Ascending aorta (tissue), 2 donors: ENCODE results near the gene WDR11. TPM values are rescaled to one million over a fixed set of nuclear protein-coding genes. Genes with fewer than 3 reads are reported as not detected.

Experiments
- DNase-seq, 2 donors: peaks; one replicate each; pipeline ENCODE4 v3.0.0-alpha.2; 2019; ENCODE audit warnings: low spot score in 2 of 2
- H3K27ac ChIP-seq, 2 donors: fragments of 200-600 bp; sonication (generic); one replicate each; pipeline ENCODE4 v1.5.1; 2016 to 2017; ENCODE audit warnings: mild to moderate bottlenecking in 1 of 2
- H3K27me3 ChIP-seq: fragments of 200-600 bp; sonication (generic); one replicate; pipeline ENCODE4 v1.5.1; 2017
- H3K36me3 ChIP-seq, 2 donors: fragments of 200-600 bp; sonication (generic); one replicate each; pipeline ENCODE4 v1.5.1; 2016
- H3K4me1 ChIP-seq, 2 donors: fragments of 200-600 bp; sonication (generic); one replicate each; pipeline ENCODE4 v1.5.1; 2016 to 2017; ENCODE audit warnings: mild to moderate bottlenecking in 1 of 2
- H3K4me3 ChIP-seq, 2 donors: fragments of 200-600 bp; sonication (generic); one replicate each; pipeline ENCODE4 v1.5.1; 2016 to 2017; ENCODE audit warnings: mild to moderate bottlenecking in 1 of 2
- H3K9me3 ChIP-seq, 2 donors: fragments of 200-600 bp; sonication (generic); one replicate each; pipeline ENCODE4 v1.5.1; 2016
- CTCF ChIP-seq, 3 experiments: fragments of 200-600 bp in 2 of 3; fragments of 450-650 bp in 1 of 3; sonication (generic) in 2 of 3; IDR thresholded peaks; one replicate each; pipeline ENCODE4 v1.5.1; 2016 to 2019; ENCODE audit warnings: antibody characterized with exemption in 3 of 3, mild to moderate bottlenecking in 1 of 3, moderate library complexity in 1 of 3
- intact Hi-C: fragments of 100-400 bp; cut with DNase I; formaldehyde crosslinking; loops from one replicate; pipeline ENCODE4 v1.15.1; 2023
- total RNA-seq: library from RNA; depleted of rRNA; stranded (reverse); fragments of >200 nt; gene quantifications from one replicate; pipeline ENCODE4 v1.1.0, GENCODE V29; 2016

WDR11 gene
- total RNA-seq, 1 donor from 2014 or later, result 10.2 TPM

GRCh38 chr10:120833222-120833928, 17.8 kb upstream of the WDR11 start:
- no peak for DNase-seq
- Histone ChIP-seq H3K9me3 (no peaks in the 10 kb centered on the region), H3K4me3 (no peak overlapping the region), H3K4me1 (no peaks in the 10 kb centered on the region), H3K27ac (no peak overlapping the region), H3K36me3 (no peaks in the 10 kb centered on the region), H3K27me3 (no peaks in the 10 kb centered on the region)
- intact Hi-C loops, result no loop called here
- TF ChIP-seq CTCF (IDR thresholded peaks at IDR 0.05), result no peak

- Histone ChIP-seq H3K36me3 (no peaks in the 10 kb centered on the region), H3K9me3 (no peaks in the 10 kb centered on the region), H3K27me3 (no peaks in the 10 kb centered on the region), H3K4me1 (no peaks in the 10 kb centered on the region), H3K4me3 (no peak overlapping the region), H3K27ac (no peak overlapping the region)
- intact Hi-C loops, result no loop called here
- no peak for DNase-seq
- no peak for TF ChIP-seq CTCF (IDR thresholded peaks at IDR 0.05)
These were observed 15.6 kb upstream of the WDR11 start for GRCh38 chr10:120835603-120836002.

- intact Hi-C loops, result no loop called here
- Histone ChIP-seq H3K27me3 (no peaks in the 10 kb centered on the region), H3K9me3 (no peaks in the 10 kb centered on the region), H3K36me3 (no peaks in the 10 kb centered on the region), H3K4me1 (no peaks in the 10 kb centered on the region), H3K27ac (no peak overlapping the region), H3K4me3 (no peak overlapping the region)
- DNase-seq, result no peak
- no peak for TF ChIP-seq CTCF (IDR thresholded peaks at IDR 0.05)
These were observed 12.2 kb upstream of the WDR11 start for GRCh38 chr10:120838941-120839340.

- DNase-seq, result no peak
- Histone ChIP-seq H3K4me3 (no peak overlapping the region), H3K4me1 (no peaks in the 10 kb centered on the region), H3K36me3 (no peaks in the 10 kb centered on the region), H3K27me3 (no peaks in the 10 kb centered on the region), H3K27ac (no peak overlapping the region), H3K9me3 (no peaks in the 10 kb centered on the region)
- no peak for TF ChIP-seq CTCF (IDR thresholded peaks at IDR 0.05)
- intact Hi-C loops, result no loop called here
These were observed 9.5 kb upstream of the WDR11 start for GRCh38 chr10:120841522-120842189.

DNA sequence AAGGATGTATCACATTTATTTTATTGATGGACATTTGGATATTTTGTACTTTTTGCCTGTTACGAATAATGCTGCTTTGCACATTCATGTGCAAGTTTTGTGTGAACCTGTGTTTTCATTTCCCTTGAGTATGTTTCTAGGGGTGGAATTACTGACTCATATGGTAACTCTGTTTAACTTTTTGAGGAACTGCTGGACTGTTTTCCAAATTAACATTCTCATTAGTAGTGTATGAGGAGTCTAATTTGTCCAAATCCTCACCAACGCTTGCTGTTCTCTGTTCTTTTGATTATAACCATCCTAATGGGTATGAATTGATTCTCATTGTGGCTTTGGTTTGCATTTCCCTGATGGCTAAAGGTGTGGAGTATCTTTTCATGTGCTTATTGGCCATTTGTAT, 3.2 kb downstream of the WDR11 start:
- H3K27me3 ChIP-seq, result no peaks in the 10 kb centered on the region
- intact Hi-C loops, result no loop called here
- TF ChIP-seq CTCF (IDR thresholded peaks at IDR 0.05), result no peak
- no peak overlapping the region for H3K4me3 ChIP-seq
- H3K27ac ChIP-seq, result no peak overlapping the region
- DNase-seq, result no peak
- peaks cover 5 to 10% of the 10 kb centered on the region in 2 donors for H3K36me3 ChIP-seq
- H3K9me3 ChIP-seq, result no peaks in the 10 kb centered on the region
- peaks cover 0 to 11% of the 10 kb centered on the region in 2 donors for H3K4me1 ChIP-seq
